GM12878 (cell line): ENCODE results near the gene HEXIM2. TPM values are rescaled to one million over a fixed set of nuclear protein-coding genes. Genes with fewer than 3 reads are reported as not detected.

Experiments
- ATF7 ChIP-seq: fragments of 450-650 bp; IDR thresholded peaks from 2 replicates; pipeline ENCODE4 v1.6.1; 2016; ENCODE audit warnings: low read depth, mild to moderate bottlenecking
- BRCA1 ChIP-seq: IDR thresholded peaks from 2 replicates; pipeline ENCODE4 v1.6.1; 2011; ENCODE audit warnings: low read depth, low read length, improper control_type of control experiment
- GABPA ChIP-seq: IDR thresholded peaks from 2 replicates; pipeline ENCODE4 v1.6.1; 2014; ENCODE audit warnings: antibody characterized with exemption, low read depth, mild to moderate bottlenecking, inconsistent platforms
- HDAC2 ChIP-seq: fragments of 200-600 bp; sonication (generic); IDR thresholded peaks from 2 replicates; pipeline ENCODE4 v1.6.1; 2017
- NFYA ChIP-seq: IDR thresholded peaks from 2 replicates; pipeline ENCODE4 v1.6.1; 2011; ENCODE audit warnings: low read depth, mild to moderate bottlenecking, low read length, improper control_type of control experiment, borderline replicate concordance
- NR2F1 ChIP-seq: fragments of 450-650 bp; conservative IDR thresholded peaks from 2 replicates; pipeline ENCODE4 v1.6.1; 2017; ENCODE audit warnings: mild to moderate bottlenecking
- PRDM15 ChIP-seq: fragments of 450-650 bp; formaldehyde crosslinking; IDR thresholded peaks from 2 replicates; pipeline ENCODE4 v1.4.0; 2020; ENCODE audit warnings: mild to moderate bottlenecking, moderate library complexity
- ZNF24 ChIP-seq: fragments of 450-650 bp; IDR thresholded peaks from 2 replicates; pipeline ENCODE4 v1.6.1; 2017; ENCODE audit warnings: antibody characterized with exemption, mild to moderate bottlenecking
- polyA plus RNA-seq, 11 experiments: library from polyadenylated mRNA; depleted of rRNA in 4 of 11; unstranded in 6 of 11; stranded (reverse) in 5 of 11; fragments of >200 nt; fragmentation: Nextera tagmentation in 4 of 11; fragmentation: Illumina TruSeq in 1 of 11; extraction: Ambion mirVana in 4 of 11; extraction: Trizol in 1 of 11; gene quantifications; 1 replicate in 1 of 11; 2 replicates in 10 of 11; pipeline versions ENCODE4 v1.2.1 to v1.2.3, GENCODE V29; 2011 to 2016; ENCODE audit warnings: inconsistent platforms in 2 of 11, missing spikeins in 2 of 11, low read depth in 1 of 11
- total RNA-seq, 4 experiments: library from RNA; depleted of rRNA in 3 of 4; stranded (reverse); fragments of >200 nt in 3 of 4; fragmentation: Illumina TruSeq in 1 of 4; extraction: Trizol in 1 of 4; gene quantifications; 2 replicates each; pipeline versions ENCODE4 v1.2.1 to v1.2.3, GENCODE V29; 2013 to 2021
- TF ChIP-seq, protein P1 (sequence below): fragments of 450-650 bp; IDR thresholded peaks from 2 replicates; pipeline ENCODE4 v1.6.1; 2018; ENCODE audit warnings: borderline replicate concordance, mild to moderate bottlenecking; ENCODE audit not compliant: partially characterized antibody

Gene HEXIM2
- total and polyA plus RNA-seq, 10 of the 15 experiments (the other 5 are each of a cell fraction or from before 2014, with no cell fraction given), result 0.10 to 10.3 (median 6.4) TPM

DNA sequence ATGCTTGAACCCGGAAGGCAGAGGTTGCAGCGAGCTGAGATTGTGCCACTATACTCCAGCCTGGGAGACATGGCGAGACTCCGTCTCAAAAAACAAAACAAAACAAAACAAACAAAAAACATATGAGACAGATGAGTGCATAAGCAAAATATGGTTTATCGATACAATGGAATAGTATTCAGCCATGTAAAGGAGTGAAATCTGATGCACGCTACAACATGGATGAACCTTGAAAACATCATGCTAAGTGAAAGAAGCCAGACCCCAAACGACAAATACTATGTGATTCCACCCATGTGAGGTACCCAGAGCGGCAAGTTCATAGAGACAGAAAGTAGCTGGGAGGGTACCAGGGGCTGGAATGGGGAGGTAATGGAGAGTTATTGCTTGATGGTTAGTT is 36.2 kb upstream of the HEXIM2 start (continued):
- no peak for TF ChIP-seq PRDM15 (CRISPR knock-in tag)
- TF ChIP-seq ATF7, result no peak
- TF ChIP-seq, protein P1, sequence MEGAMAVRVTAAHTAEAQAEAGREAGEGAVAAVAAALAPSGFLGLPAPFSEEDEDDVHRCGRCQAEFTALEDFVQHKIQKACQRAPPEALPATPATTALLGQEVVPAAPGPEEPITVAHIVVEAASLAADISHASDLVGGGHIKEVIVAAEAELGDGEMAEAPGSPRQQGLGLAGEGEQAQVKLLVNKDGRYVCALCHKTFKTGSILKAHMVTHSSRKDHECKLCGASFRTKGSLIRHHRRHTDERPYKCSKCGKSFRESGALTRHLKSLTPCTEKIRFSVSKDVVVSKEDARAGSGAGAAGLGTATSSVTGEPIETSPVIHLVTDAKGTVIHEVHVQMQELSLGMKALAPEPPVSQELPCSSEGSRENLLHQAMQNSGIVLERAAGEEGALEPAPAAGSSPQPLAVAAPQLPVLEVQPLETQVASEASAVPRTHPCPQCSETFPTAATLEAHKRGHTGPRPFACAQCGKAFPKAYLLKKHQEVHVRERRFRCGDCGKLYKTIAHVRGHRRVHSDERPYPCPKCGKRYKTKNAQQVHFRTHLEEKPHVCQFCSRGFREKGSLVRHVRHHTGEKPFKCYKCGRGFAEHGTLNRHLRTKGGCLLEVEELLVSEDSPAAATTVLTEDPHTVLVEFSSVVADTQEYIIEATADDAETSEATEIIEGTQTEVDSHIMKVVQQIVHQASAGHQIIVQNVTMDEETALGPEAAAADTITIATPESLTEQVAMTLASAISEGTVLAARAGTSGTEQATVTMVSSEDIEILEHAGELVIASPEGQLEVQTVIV, result no peak
- TF ChIP-seq NFYA, result no peak
- TF ChIP-seq HDAC2, result no peak
- no peak for TF ChIP-seq GABPA
- TF ChIP-seq NR2F1, result no peak
- TF ChIP-seq BRCA1, result no peak
- TF ChIP-seq ZNF24, result no peak
